ENCODE measurements around the gene ADO.

The ADO gene

GRCh38 chr10:62818426-62819011 lies 14.0 kb downstream of the ADO start:
- peak; percentile 9 for DNase-seq

- peak; percentile 35 for DNase-seq
These were observed 14.8 kb downstream of the ADO start for GRCh38 chr10:62819141-62819920.

GRCh38 chr10:62820586-62820985 lies 16.1 kb downstream of the ADO start:
- no peak for DNase-seq

- DNase-seq: no peak
These were observed 21.8 kb downstream of the ADO start for GRCh38 chr10:62826273-62826672.

- DNase-seq: no peak
These were observed 25.1 kb downstream of the ADO start for GRCh38 chr10:62829622-62830021.

- peak; percentile 90 for DNase-seq
These were observed 26.2 kb downstream of the ADO start for GRCh38 chr10:62830679-62831078.

- peak; percentile 98 for DNase-seq
These were observed 26.8 kb downstream of the ADO start for GRCh38 chr10:62831346-62831745.

GRCh38 chr10:62839590-62839989 lies 35.1 kb downstream of the ADO start:
- DNase-seq: no peak

GRCh38 chr10:62842983-62843382 lies 38.5 kb downstream of the ADO start:
- no peak for DNase-seq

- DNase-seq: no peak
These were observed 39.1 kb downstream of the ADO start for GRCh38 chr10:62843600-62843999.

- no peak for DNase-seq
These were observed 39.9 kb downstream of the ADO start for GRCh38 chr10:62844280-62845011.

GRCh38 chr10:62847433-62847832 lies 42.9 kb downstream of the ADO start:
- DNase-seq: no peak

- no peak for DNase-seq
These were observed 46.1 kb downstream of the ADO start for GRCh38 chr10:62850646-62851045.

GRCh38 chr10:62851442-62851841 lies 46.9 kb downstream of the ADO start:
- no peak for DNase-seq

GRCh38 chr10:62852961-62853702 lies 48.6 kb downstream of the ADO start:
- DNase-seq: no peak

- DNase-seq: no peak
These were observed 49.2 kb downstream of the ADO start for GRCh38 chr10:62853710-62854109.

- no peak for DNase-seq
These were observed 51.5 kb downstream of the ADO start for GRCh38 chr10:62856021-62856420.
